ENCODE results near the gene SSBP3.

SSBP3 gene

GRCh38 chr1:54331843-54332463, 74.2 kb downstream of the SSBP3 start:
- TF ChIP-seq, protein P1, sequence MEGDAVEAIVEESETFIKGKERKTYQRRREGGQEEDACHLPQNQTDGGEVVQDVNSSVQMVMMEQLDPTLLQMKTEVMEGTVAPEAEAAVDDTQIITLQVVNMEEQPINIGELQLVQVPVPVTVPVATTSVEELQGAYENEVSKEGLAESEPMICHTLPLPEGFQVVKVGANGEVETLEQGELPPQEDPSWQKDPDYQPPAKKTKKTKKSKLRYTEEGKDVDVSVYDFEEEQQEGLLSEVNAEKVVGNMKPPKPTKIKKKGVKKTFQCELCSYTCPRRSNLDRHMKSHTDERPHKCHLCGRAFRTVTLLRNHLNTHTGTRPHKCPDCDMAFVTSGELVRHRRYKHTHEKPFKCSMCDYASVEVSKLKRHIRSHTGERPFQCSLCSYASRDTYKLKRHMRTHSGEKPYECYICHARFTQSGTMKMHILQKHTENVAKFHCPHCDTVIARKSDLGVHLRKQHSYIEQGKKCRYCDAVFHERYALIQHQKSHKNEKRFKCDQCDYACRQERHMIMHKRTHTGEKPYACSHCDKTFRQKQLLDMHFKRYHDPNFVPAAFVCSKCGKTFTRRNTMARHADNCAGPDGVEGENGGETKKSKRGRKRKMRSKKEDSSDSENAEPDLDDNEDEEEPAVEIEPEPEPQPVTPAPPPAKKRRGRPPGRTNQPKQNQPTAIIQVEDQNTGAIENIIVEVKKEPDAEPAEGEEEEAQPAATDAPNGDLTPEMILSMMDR (IDR thresholded peaks at IDR 0.05; ENCODE audit: extremely low read depth, missing control alignments): no peak
- no peak for DNase-seq (ENCODE audit: low spot score)

DNA sequence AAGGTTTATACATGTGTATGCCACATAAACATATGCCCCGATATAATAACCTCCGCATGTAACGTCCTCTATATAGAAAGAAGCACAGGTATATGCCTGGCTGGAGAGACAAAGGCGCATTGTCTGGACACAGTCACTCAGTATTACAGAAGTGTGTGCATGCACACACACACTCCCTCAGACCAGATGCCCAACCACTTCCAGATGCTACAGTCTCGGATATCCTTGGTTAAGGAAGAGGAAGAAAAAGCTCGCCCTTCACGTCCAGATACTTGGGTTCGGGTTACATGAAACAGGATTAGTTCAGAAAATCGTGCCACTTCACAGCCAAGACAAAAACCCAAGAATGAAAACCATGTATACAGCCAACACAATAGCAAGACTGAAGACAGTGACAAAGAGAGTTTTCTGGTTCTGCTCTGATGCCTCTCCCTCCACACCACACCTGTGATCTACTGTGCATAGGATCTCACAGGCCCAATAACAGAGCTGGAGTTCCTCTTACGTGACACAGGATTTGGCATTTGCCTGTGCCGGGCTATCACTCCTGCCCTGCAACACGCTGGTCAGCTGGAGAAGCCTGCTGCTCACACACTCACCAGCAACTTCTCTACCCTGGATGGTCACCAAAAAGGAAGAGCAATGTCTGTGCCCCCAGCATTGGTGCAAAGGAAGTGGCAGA, 75.0 kb downstream of the SSBP3 start:
- no peak for DNase-seq (ENCODE audit: low spot score)
- TF ChIP-seq, protein P1 (IDR thresholded peaks at IDR 0.05; ENCODE audit: extremely low read depth, missing control alignments): no peak

- TF ChIP-seq, protein P1 (IDR thresholded peaks at IDR 0.05; ENCODE audit: extremely low read depth, missing control alignments): no peak
- no peak for DNase-seq (ENCODE audit: low spot score)
These were observed 76.7 kb downstream of the SSBP3 start for GRCh38 chr1:54329312-54330003.

DNA sequence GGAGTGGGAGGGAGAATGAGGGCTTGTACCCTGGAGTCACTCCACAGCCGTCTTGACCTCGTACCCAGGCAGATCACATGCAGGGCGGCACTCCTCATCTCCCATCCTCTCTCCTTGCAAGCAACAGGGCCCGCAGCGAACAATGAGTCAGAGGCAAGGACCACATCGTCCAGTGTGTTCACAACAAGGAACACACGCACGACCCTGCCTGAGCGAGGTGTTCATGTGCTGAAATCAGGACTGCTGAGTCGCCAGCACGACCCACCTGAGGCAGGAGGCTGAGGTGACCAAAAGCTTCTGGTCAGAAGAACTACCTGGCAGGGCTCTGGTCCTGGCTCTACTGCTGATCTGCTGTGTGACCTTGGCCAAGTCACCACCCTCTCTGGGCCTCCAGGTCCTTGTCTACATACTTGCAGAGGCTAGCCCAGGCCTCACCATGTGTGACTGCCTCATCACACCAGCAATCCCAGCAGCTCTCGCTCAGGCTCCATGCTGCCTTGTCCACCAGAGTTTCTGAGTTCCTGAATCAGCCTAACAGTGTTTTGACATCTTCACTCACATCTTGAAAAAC, 78.0 kb downstream of the SSBP3 start:
- no peak for DNase-seq (ENCODE audit: low spot score)
- TF ChIP-seq, protein P1 (IDR thresholded peaks at IDR 0.05; ENCODE audit: extremely low read depth, missing control alignments): no peak

DNA sequence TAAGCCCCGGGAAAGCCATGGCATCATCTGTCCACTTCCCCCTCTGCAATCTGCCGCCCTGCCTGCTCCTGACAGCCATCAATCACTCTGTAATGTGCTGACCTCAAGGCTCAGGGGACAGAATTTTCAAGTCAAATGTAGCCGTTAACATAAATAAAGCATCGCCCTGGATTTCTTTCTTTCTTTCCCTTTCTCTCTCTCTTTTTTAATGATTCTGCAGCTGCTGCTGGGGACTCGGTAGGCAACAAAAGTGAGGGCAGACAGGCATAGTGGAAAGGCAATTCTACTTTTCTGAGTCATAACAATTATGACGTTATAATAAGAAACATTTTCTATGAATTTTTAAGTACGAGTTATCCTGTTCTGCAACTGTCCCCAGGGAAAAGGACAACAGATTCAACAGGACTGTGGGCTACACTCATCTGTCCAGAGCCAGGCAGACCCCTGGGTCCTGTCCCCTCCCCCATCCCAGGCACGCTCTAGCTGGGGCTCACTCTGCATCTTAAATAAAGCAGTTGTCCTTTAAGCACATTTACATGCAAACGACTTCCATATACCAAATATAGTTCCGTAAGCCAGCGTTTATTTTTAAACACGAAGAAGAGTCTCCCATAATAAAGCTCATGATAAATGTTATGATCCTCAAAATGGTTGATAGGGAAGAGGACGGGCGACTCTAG, 78.7 kb downstream of the SSBP3 start:
- TF ChIP-seq, protein P1 (IDR thresholded peaks at IDR 0.05; ENCODE audit: extremely low read depth, missing control alignments): no peak
- DNase-seq (ENCODE audit: low spot score): no peak

GRCh38 chr1:54326543-54327385, 79.4 kb downstream of the SSBP3 start:
- DNase-seq (ENCODE audit: low spot score): no peak
- TF ChIP-seq, protein P1 (IDR thresholded peaks at IDR 0.05; ENCODE audit: extremely low read depth, missing control alignments): no peak
